ENCODE measurements around the gene CCR7.
"Not testable (repeated sequence)": the region's sequence is repeated elsewhere in the genome, so short reads cannot be mapped to it uniquely, and the experiment has no call there.

CCR7 gene

DNA sequence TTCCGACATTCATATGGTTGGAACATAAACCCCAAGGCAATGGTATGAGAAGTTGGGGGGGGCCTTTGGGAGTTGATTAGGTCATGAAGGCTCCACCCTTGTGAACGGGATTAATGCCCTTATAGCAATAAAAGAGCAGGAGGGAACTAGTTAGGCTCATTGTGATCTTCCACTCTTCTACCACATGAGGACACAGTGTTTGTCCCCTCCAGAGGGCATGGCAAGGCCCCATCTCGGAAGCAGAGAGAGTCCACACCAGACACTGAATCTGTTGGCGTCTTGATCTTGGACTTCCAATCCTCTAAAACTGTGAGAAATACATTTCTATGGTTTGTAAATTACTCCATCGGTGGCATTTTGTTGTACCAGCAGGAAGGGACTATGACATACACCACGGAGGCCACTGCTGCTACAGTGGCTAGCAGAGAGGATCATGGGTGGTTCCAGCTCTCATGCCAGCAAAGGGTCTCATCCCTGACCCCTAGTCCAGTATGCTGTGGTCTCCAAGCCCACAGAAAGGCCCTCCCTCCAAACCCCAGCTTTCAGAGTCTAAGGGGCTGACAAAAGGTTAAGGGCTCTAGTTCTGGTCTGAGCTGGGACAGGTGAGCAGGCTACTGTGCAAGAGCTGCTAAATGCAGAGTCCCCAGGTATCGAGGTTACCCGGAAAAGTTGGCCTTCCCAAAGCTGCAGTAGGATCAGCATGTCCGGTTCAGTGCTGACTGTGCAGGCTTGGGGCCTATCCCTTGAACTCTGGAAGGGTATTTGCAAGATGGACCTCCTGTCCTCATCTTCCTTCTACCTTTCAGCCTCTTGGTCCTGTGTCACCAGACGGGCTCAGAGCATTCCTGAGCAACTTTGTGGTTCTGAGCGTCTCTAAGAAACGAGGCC lies 12.2 kb downstream of the CCR7 start:
- no peak for DNase-seq (ENCODE audit: insufficient read length, low spot score)
- no peak for FAIRE-seq

GRCh38 chr17:40551879-40552768 lies 13.1 kb downstream of the CCR7 start:
- FAIRE-seq: no peak
- no peak for DNase-seq (ENCODE audit: insufficient read length, low spot score)

GRCh38 chr17:40551091-40551878 lies 14.0 kb downstream of the CCR7 start:
- DNase-seq (ENCODE audit: insufficient read length, low spot score) (no peak), FAIRE-seq (no peak)

DNA sequence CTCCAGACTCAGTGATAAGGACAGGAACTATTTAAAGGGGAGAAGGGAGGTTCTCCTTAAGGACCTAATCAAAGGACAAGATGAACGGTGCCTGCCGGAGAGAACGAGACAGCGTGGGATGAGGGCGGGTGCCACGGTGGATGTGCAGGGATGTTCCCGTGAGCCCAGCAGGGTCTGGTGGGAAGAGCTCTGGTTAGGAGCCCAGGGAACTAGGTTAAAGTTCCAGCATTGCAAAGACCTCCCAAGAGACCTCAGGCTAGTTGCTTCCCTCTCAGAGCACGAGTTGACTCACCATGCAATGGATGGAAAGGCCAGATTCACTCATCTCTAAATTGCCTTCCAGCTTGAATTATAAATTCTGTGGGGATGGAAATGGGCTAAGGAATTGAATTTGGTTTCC lies 14.7 kb downstream of the CCR7 start:
- FAIRE-seq: no peak
- DNase-seq (ENCODE audit: insufficient read length, low spot score): no peak

DNA sequence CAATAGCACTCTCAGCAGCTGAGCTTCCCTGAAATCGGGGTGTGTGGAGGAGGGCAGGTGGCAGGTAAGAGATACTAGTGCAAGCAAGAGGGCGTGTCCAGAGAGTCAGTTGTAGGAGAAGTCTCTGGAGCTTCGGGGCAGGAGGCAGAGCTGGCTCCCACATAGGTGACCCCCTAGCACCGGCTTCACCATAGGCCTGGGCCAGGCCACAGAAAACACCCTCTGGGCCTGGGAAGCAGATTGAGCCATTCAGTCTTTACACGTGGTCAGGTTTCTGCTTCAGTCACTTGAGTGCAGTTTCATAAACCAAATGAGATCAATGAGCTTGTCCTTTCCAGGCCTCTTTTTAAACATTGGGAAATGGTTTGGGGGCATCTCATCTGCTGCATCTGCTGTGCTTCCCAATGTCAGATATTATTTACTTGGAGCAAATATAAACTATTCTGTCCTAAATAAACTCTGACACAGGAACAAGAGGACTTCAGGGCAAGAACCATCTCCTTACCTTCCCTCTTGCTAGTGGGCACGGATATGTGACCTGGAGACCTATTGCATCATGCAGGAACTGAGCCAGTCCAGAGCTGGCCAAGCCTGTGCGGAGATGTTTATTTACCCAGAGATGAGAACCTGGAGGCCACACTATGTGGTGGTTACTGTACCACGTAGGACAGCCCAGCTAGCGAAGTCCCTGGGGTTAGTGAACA lies 16.1 kb downstream of the CCR7 start:
- DNase-seq (ENCODE audit: insufficient read length, low spot score) (no peak), FAIRE-seq (no peak)

- FAIRE-seq (no peak), DNase-seq (ENCODE audit: insufficient read length, low spot score) (no peak)
Observed at GRCh38 chr17:40548491-40548981, 16.7 kb downstream of the CCR7 start.

DNA sequence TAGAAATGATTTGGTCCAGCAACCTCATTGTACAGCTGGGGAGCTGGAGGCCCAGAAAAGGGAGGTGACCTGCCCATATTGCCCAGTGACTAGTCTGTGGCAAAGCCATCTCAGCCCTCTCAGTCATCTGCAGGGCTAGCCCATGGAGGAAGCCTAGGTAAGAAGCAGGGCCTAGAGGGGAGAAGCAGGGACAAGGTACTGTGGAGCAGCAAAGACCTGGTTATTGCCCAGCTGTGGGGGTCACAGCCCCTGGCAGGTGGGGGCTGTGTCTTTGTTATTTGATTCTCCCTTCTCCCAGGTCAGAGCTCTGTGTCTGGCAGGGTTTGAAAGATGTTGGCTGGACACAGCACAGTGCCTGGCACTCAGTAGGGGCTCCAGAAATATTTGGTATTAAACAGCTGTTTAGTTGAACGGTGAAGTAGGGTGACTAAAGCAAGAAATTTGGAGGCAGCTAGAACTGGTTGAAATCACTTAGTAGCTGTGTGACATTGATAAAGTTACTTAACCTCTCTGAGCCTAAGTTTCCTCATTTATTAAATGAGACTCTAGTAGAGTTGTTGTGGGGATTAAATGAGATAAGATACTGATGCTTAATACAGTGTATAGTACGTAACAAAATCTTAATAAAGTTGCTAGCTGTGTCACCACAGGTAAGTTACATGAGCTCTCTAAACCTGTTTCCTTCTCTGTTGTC lies 17.3 kb downstream of the CCR7 start:
- no peak for FAIRE-seq
- no peak for DNase-seq (ENCODE audit: insufficient read length, low spot score)

GRCh38 chr17:40547079-40547784 lies 18.0 kb downstream of the CCR7 start:
- DNase-seq (ENCODE audit: insufficient read length, low spot score) (no peak), FAIRE-seq (no peak)

- not testable (repeated sequence) for DNase-seq (ENCODE audit: insufficient read length, low spot score); FAIRE-seq
Observed at GRCh38 chr17:40546497-40546896, 18.8 kb downstream of the CCR7 start.

DNA sequence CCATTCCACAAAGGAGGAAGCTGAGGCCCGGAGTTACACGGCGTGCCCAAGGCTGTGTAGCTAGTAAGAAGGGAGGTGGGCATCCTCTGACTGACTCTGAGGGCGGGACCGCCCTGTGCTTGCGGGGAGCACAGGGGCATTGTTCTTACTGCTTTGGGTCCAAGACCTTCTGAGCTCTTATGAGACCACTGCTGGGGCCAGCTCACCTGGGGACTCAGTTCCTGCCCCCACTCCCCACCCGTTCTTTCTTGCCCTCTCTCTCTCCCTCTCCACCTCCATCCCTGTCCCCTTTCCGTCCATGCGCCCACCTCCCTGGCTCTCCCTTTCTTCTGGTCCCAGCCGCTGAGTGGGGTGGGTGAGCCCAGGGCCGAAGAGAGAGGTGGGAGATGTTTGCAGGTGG lies 19.6 kb downstream of the CCR7 start:
- FAIRE-seq (no peak), DNase-seq (ENCODE audit: insufficient read length, low spot score) (no peak)

GRCh38 chr17:40542558-40543411 lies 22.5 kb downstream of the CCR7 start:
- DNase-seq (ENCODE audit: insufficient read length, low spot score): no peak
- FAIRE-seq: no peak

DNA sequence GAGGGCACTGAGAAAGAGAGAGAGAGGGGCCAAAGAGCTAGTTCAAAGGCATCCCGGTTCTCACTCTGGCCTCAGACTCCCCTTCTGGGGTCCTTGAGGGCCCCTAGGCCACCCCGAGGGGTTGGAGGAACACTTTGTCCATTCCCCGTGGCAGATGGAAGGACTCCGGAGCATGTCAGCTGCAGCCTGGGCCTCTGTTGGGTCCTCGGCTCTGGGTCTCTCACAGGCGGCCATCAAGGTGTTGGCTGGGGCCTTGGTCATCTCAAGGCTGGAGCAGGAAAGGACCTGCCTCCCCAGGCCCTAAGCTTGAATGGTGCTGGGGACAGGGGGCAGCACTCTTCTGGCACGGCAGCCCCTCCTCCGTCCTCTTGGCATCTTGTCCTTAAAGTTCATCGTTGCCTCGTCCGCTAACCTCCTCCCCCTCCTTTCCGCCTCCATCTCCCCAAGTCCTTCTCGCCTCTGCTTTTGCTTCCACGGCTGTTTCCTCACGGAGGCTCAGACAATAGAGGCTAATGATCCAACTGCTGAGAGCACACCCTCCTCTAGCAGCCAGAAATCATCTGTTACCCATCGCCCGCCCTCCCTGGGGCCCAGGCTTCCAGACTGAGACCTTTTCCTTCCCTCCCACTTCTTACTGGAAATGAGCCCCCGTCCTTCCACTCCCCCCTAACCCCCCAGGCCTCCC lies 23.3 kb downstream of the CCR7 start:
- DNase-seq (ENCODE audit: insufficient read length, low spot score) (no peak), FAIRE-seq (no peak)

GRCh38 chr17:40541060-40541872 lies 24.0 kb downstream of the CCR7 start:
- DNase-seq (ENCODE audit: insufficient read length, low spot score) (no peak), FAIRE-seq (no peak)

DNA sequence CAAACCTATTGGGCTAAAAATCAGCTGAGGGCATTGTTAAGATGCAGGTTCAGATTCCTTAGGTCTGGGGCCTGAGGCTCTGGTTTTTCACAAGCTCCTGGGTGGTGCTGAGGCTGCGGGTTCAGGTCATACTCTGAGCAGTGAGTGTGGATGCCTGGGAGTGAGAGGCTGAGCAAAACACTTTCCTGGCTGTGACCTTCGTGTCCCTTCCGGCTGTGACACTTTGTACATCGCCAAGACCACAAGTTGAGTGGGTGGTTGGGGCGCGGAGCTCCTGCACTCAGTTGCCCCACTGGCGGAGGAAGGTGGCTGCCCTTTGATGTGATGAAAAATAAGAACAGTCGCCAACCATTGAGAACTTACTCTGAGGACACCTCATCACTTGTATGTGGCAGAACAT lies 24.8 kb downstream of the CCR7 start:
- FAIRE-seq: no peak
- no peak for DNase-seq (ENCODE audit: insufficient read length, low spot score)

DNA sequence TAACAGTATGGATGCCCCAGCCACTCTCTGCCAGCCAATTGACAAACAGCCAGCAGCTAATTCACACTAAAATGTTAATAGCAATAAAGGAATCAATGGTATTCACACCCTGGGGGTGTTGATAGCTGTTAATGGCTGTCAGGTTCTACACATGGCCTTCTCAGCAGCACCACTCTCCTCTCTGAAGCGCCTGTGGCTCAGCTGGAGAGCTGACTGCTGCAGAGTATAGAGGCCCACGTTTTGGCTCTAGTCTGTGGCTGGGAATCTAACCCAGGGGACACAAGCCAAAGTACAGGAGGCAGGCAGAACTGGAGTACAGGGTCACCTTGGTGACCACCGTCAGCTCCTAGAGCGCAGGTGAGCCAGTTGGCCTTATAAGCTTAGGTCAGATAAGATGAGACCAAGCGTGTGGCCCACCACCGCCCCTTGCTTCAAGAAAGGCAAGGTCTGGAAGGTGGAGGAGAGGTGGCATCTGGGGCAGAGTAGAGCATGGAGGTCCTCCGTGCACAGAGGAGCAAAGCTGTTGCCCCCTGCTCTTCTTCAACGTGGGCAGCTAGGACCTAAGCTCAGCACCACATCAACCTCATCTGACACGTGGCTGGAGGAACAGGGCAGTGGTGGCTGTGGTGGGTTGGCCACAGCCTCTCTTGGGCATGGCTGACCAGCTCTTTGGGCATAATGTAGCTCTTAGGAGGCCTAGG lies 25.4 kb downstream of the CCR7 start:
- DNase-seq (ENCODE audit: insufficient read length, low spot score) (no peak), FAIRE-seq (no peak)

All from GM19239 (cell line).